ENCODE measurements around the gene CDC20B.
"Not testable (repeated sequence)": the region's sequence is repeated elsewhere in the genome, so short reads cannot be mapped to it uniquely, and the experiment has no call there.

The CDC20B gene

DNA sequence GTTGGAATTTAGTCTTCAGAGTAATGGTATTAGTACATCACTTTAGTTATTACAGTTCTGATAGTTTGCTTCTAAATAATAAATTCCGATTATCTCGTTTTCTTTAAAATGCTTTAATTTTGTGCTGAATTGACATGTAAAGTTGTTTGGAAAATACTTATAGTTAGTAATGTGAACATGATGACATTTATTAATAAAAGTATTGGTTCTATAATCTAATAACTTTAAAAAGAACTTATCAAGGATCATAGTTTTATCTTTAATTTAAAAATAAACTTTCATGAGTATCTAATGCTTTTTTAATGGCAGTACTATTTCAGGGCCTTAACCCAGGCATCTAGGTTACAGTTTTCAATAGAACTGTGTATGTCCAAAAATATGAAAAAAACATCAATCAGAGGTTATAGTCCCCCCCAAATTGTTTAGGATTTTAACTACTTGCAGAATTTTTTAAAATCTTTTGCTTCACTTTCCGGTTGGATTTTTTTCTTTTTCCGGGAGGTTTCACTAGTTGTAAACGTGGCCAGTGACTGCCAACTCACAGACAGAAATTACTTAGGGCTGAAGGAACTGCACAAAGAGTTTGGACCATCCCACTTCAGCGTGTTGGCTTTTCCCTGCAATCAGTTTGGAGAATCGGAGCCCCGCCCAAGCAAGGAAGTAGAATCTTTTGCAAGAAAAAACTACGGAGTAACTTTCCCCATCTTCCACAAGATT is 12.3 kb downstream of the CDC20B start:
- DNase-seq (ENCODE audit: low spot score), result no peak

GRCh38 chr5:55159763-55160492 is 13.0 kb downstream of the CDC20B start, which contains the start of gene GPX8:
GPX8 (plus strand) TSS chr5:55160171; CDS start chr5:55160193, 22 bp downstream.
- peak; percentile 35 for DNase-seq (ENCODE audit: low spot score)

GRCh38 chr5:55154873-55155272 is 18.1 kb downstream of the CDC20B start:
- DNase-seq (ENCODE audit: low spot score), result no peak

DNA sequence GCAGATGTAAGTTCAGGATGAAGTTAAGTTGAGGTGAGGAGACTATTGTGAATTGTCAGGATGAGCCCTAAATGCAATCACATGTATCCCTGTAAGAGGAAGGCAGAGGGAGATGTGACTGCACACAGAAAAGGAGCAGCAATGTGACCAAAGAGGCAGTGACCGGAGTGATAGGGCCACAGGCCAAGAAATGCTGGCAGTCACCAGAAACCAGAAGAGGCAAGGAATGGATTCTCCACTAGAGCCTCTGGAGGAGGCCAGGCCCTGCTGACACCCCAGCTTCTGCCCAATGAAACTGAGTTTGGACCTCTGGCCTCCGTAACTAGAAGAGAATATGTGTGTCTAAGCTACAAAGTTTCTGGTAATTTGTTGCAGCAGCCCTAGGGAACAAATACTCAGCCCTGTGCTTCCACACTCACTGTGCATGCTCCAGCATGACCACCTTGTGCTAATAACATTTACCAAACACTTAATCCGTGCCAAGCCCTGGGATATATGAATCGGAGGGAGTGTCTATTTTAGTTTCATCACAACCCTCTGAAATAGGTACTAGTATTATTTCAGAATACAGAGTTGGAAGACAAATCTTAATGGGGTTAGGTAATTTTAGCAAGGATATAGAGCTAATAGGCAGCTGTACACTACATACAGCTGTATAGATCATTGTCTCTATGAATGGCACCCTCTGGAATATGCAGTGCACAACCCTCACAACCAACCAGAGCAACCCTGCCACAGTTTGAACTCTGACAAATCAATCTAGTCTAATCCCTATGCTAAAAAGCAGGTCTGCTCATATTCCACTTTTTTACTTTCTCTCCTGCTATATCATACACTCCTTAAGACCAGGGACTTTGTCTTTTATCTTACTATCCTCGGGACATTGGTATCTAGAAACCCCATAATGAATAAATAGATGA is 20.8 kb downstream of the CDC20B start:
- no peak for DNase-seq (ENCODE audit: low spot score)

GRCh38 chr5:55149308-55149795 is 23.6 kb downstream of the CDC20B start:
- no peak for DNase-seq (ENCODE audit: low spot score)

DNA sequence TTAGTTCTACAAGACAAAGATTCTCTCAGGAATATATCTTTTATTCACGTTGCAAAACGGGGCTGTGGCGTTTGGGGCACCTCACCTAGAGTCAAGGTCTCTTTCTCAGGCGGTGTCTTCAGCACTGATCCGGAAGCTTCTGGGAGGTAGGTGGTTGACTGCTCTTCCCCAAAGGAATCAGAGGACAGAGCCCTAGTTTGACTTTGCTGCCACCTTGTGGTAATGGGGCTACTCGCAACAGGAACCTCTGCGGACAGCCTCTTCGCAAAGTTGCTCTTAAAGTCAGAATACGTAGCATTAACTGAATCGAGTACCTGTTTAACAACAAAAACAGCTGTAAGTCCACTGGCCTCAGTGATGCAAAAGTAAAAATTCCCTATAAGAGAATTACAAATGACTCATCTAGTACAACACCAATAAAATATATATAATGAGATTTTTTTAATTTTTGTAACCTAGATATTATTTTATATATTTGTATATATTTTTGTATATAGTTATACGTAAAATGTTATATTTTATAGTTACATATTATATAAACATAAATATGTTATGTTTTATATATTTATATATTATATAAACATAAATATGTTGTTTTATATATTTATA is 26.3 kb downstream of the CDC20B start:
- DNase-seq (ENCODE audit: low spot score), result peak; percentile 88

DNA sequence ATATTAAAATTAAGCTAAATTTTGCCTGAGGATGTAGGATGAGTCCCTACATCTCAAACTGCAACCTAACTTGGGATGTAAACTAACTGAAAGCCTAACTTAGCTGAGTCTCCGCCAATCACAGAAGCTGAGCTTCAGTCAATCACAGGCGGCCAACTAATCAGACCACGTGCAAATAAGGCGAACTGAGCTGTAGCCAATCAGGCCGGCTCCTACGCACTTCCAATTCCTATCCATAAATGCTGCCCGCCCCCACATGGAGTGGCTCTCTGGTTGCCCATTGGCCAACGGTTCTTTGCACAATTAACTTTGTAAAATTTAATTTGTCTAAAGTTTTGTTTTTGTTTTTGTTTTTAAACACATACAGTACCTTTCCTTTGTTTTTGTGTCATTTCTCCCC is 26.9 kb downstream of the CDC20B start:
- DNase-seq (ENCODE audit: low spot score), result no peak

DNA sequence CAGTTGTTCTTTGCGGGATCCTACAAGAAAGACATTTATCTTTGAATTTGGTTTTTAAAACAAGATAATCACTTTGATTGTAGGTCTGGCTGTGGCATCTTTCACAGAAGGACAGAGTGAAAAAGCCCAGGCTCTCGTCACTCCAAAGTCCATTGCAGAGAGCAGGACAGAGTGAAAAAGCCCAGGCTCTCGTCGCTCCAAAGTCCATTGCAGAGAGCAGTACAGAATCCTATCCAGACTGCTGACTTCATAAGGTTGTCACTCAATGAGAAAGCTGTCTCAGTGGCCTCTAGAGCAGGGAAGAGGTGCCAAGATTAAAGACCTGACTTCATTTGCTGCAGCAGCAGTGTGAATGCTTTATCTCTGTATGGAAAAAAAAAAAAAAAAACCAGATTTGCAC is 29.4 kb downstream of the CDC20B start:
- DNase-seq (ENCODE audit: low spot score), result no peak

DNA sequence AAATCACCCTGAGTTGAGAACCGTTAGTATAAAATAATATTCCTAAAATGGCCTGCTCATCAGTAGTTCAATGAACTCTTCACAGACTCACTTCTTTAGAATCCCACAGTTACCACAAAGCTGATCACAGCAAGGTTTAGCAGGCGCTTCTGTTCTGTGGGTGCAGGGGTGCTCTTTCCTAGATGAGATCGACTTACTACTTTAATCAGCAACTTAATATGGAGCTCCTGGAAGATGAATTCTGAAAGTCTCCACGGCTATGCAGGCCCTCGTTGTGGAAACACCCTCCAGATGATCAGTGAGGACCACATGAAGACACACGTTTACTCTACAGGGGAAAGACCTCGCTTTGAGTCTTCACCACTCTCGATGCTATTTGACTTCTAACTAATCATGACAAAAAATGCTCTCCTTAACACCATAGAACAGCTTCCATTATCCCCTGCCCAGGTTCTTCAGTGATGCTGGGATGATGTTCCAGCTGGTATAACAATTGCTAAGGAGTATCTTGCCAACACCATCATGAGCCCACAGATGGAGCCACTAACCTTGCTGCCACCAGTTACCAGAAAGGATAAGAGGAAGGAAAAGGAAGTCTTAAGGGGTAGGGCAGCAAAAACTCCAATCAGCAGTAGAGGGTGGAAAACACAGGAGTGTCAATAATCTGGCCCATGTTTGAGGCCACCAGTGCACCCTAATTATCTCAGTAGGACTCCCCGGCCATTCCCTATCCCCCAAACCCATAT is 30.9 kb downstream of the CDC20B start:
- DNase-seq (ENCODE audit: low spot score), result no peak

- no peak for DNase-seq (ENCODE audit: low spot score)
Measured at GRCh38 chr5:55140908-55141665, 31.9 kb downstream of the CDC20B start.

GRCh38 chr5:55136521-55136920 is 36.5 kb downstream of the CDC20B start:
- DNase-seq (ENCODE audit: low spot score), result no peak

GRCh38 chr5:55134053-55134722 is 38.8 kb downstream of the CDC20B start:
- no peak for DNase-seq (ENCODE audit: low spot score)

GRCh38 chr5:55123365-55123764 is 49.6 kb downstream of the CDC20B start:
- DNase-seq (ENCODE audit: low spot score), result no peak

DNA sequence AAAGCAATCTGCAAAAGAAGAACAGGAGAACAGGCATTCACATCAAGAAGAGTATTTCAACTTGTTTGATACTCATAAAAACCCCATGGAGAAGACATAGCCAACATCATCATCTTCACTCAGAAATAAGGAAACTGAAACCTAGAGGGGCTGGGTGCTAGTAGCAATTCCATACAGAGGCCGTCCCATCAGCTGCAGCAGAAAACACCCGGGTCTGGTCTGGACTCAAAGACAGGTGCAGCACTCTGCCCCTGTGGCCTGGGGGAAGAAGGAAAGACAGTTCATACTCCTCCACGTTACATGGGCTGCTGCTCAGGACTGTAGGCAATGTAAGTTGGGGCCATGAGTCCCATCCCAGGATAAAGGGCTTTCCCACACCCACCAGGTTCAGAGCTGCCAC is 58.9 kb downstream of the CDC20B start:
- no peak for DNase-seq (ENCODE audit: low spot score)

DNA sequence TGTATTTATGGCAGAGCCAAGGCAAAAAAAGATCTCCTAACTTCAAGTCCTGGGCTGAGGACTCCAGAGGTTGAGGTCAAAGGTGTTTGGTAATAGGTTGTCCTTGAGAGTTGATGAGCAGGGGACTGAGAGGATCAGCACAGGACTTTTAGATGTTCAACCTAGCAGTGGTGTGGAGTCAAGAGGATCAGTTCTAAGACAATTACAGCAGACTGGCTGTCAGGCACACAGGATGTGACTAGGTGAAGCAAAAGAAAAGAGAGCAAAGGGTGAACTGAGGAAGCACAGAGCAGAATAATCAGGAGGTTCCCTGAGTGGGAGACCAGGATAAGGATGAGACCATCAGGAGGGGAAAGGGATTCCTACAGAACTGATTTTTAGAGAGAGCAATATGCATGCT is 59.6 kb downstream of the CDC20B start:
- no peak for DNase-seq (ENCODE audit: low spot score)

GRCh38 chr5:55110217-55110616 is 62.8 kb downstream of the CDC20B start:
- DNase-seq (ENCODE audit: low spot score), result no peak

GRCh38 chr5:55108661-55109060 is 64.3 kb downstream of the CDC20B start:
- no peak for DNase-seq (ENCODE audit: low spot score)

GRCh38 chr5:55105976-55106375 is 67.0 kb downstream of the CDC20B start:
- DNase-seq (ENCODE audit: low spot score), result not testable (repeated sequence)

DNA sequence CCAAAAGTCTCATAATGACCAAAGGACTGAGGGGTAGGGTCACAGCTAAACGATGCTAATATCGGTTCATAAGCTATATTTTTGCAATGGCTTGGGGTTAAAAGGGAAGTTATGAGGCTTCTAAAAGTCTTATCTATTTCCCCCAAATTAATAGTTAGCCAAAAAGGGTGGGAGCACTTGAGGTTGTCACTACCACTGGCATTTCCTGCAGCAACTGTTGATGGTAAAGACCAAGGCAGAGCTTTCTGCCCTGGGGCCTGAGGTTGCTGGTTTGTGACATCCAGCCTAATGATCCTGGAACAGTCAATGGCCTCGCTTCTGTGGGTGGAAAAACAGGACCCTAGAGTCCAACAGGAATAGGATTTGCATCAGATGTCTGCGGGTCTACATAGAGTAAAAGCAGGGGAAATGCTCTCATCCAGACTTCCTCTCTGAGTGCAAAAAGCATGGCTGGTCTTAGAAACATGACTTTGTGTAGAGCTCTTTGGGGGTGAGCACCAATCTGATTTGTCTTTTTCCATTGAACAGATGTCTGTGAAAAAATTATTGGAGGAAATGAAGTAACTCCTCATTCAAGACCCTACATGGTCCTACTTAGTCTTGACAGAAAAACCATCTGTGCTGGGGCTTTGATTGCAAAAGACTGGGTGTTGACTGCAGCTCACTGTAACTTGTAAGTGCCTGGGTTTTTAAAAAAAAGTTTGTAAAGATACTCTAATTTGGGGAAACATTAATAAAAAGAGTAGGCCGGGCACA is 67.9 kb downstream of the CDC20B start:
- DNase-seq (ENCODE audit: low spot score), result no peak

Measured in Ammon's horn (tissue), 1 donor.